HCT116 (cell line): ENCODE results near the gene KRT83. TPM values are rescaled to one million over a fixed set of nuclear protein-coding genes. Genes with fewer than 3 reads are reported as not detected.

Experiments used
- ATAC-seq: fragments of 200-7000 bp; cut with Tn5 transposase; 2 replicates; pipeline ENCODE4 v1.9.1; 2020; ENCODE audit warnings: mild to moderate bottlenecking, moderate library complexity
- BruUV-seq: library from RNA; stranded (reverse); fragments of 400-500 nt; replicated peaks from 2 replicates; lab custom pipeline; 2021; lab: Mats Ljungman, UMichigan
- CTCF ChIA-PET: fragments of 300-600 bp; sonication (Branson Sonifier 250); formaldehyde crosslinking; loops from one replicate; lab custom pipeline; 2021; ENCODE audit warnings: antibody characterized with exemption; lab: Charles Lee
- POLR2A ChIA-PET: fragments of 300-600, 350-600 bp; sonication (Branson Sonifier 250); formaldehyde crosslinking; loops from one replicate; lab custom pipeline; 2021; ENCODE audit warnings: antibody characterized with exemption; lab: Charles Lee
- RAD21 ChIA-PET, 2 experiments: fragments of 300-600 bp; sonication (Branson Sonifier 250); formaldehyde crosslinking; loops; one replicate each; lab custom pipeline; 2023; ENCODE audit warnings: low total read pairs in 2 of 2; ENCODE audit not compliant: uncharacterized antibody in 2 of 2, unreplicated experiment in 2 of 2, low non-redundant PET in 1 of 2; lab: Charles Lee
- DNase-seq: peaks from one replicate; pipeline ENCODE4 v3.0.0-alpha.2; 2010; ENCODE audit warnings: low read depth, low spot score
- H2AFZ ChIP-seq: fragments of 200-600 bp; shearing (Covaris generic), sonication (generic); 2 replicates; pipeline ENCODE4 v1.6.1; 2017; ENCODE audit warnings: low read depth, mixed run types, mixed read lengths, antibody characterized with exemption, low read length; ENCODE audit not compliant: poor library complexity, severe bottlenecking
- H3K27ac ChIP-seq: 2 replicates; pipeline ENCODE4 v1.5.1; 2012; ENCODE audit warnings: low read depth, low read length
- H3K27me3 ChIP-seq: fragments of 200-600 bp; sonication (generic); 2 replicates; pipeline ENCODE4 v1.6.1; 2016; ENCODE audit warnings: mixed run types, low read length, mixed read lengths; ENCODE audit not compliant: insufficient read depth
- H3K36me3 ChIP-seq, 2 experiments: fragments of 200-500 bp in 1 of 2; fragments of 200-600 bp in 1 of 2; sonication (Bioruptor generic) in 1 of 2; sonication (generic) in 1 of 2; 2 replicates each; pipeline versions ENCODE4 v1.5.1 to v1.6.1; 2014 to 2016; ENCODE audit warnings: low read length in 2 of 2, inconsistent platforms in 1 of 2, mixed read lengths in 1 of 2, mixed run types in 1 of 2; ENCODE audit not compliant: insufficient read depth in 2 of 2, control insufficient read depth in 1 of 2
- H3K4me1 ChIP-seq, 2 experiments: fragments of 200-600 bp in 1 of 2; sonication (generic) in 1 of 2; 2 replicates each; pipeline versions ENCODE4 v1.5.1 to v1.6.1; 2012 to 2017; ENCODE audit warnings: low read length in 2 of 2, inconsistent platforms in 1 of 2, mild to moderate bottlenecking in 1 of 2, mixed read lengths in 1 of 2, mixed run types in 1 of 2, moderate library complexity in 1 of 2; ENCODE audit not compliant: insufficient read depth in 2 of 2, control insufficient read depth in 1 of 2
- H3K4me2 ChIP-seq: fragments of 200-600 bp; sonication (generic); 2 replicates; pipeline ENCODE4 v1.6.1; 2017; ENCODE audit warnings: mixed run types, low read length, mixed read lengths
- H3K4me3 ChIP-seq, 2 experiments: fragments of 200-600 bp in 1 of 2; sonication (generic) in 1 of 2; replicated peaks in 1 of 2; 2 replicates each; pipeline ENCODE4 v1.5.1; 2011 to 2016; ENCODE audit warnings: low read length in 2 of 2, control low read depth in 1 of 2, low read depth in 1 of 2, mild to moderate bottlenecking in 1 of 2, mixed read lengths in 1 of 2, mixed run types in 1 of 2
- H3K79me2 ChIP-seq: fragments of 200-600 bp; sonication (generic); 2 replicates; pipeline ENCODE4 v1.6.1; 2017; ENCODE audit warnings: mild to moderate bottlenecking, mixed run types, low read length, moderate library complexity, mixed read lengths; ENCODE audit not compliant: insufficient read depth
- H3K9ac ChIP-seq: fragments of 200-600 bp; sonication (generic); 2 replicates; pipeline ENCODE4 v1.6.1; 2016; ENCODE audit warnings: low read length, mixed read lengths
- H3K9me2 ChIP-seq: fragments of 200-600 bp; sonication (generic), shearing (Covaris generic); 2 replicates; pipeline ENCODE4 v1.6.1; 2017; ENCODE audit warnings: mixed run types, mild to moderate bottlenecking, moderate library complexity; ENCODE audit not compliant: insufficient read depth
- H3K9me3 ChIP-seq, 2 experiments: fragments of 200-500 bp in 1 of 2; fragments of 200-600 bp in 1 of 2; sonication (Bioruptor generic) in 1 of 2; sonication (generic) in 1 of 2; 2 replicates each; pipeline ENCODE4 v1.6.1; 2014 to 2017; ENCODE audit warnings: low read length in 2 of 2, mixed read lengths in 2 of 2, inconsistent platforms in 1 of 2, low read depth in 1 of 2, mild to moderate bottlenecking in 1 of 2, mixed run types in 1 of 2, moderate library complexity in 1 of 2; ENCODE audit not compliant: control insufficient read depth in 1 of 2, insufficient read depth in 1 of 2
- H4K20me1 ChIP-seq: fragments of 200-600 bp; sonication (generic), shearing (Covaris generic); 2 replicates; pipeline ENCODE4 v1.6.1; 2017; ENCODE audit warnings: mixed run types, mild to moderate bottlenecking, moderate library complexity; ENCODE audit not compliant: insufficient read depth
- CBX3 ChIP-seq: IDR thresholded peaks from 2 replicates; pipeline ENCODE4 v1.6.1; 2012; ENCODE audit warnings: low read depth
- EGR1 ChIP-seq: IDR thresholded peaks from 2 replicates; pipeline ENCODE4 v1.6.1; 2012; ENCODE audit warnings: low read depth
- EZH2 ChIP-seq: fragments of 200-600 bp; sonication (generic); IDR thresholded peaks from 2 replicates; pipeline ENCODE4 v1.6.1; 2017; ENCODE audit warnings: antibody characterized with exemption, mixed run types
- EZH2phosphoT487 ChIP-seq: fragments of 200-600 bp; IDR thresholded peaks from 2 replicates; pipeline ENCODE4 v1.6.1; 2018; ENCODE audit warnings: antibody characterized with exemption, borderline replicate concordance
- JUND ChIP-seq: IDR thresholded peaks from 2 replicates; pipeline ENCODE4 v1.6.1; 2012
- MAX ChIP-seq: IDR thresholded peaks from 2 replicates; pipeline ENCODE4 v1.6.1; 2012
- POLR2A ChIP-seq: IDR thresholded peaks from 2 replicates; pipeline ENCODE4 v1.7.0; 2011; ENCODE audit warnings: borderline replicate concordance; ENCODE audit not compliant: insufficient read depth, insufficient read length; ENCODE audit errors: extremely low read depth
- POLR2AphosphoS5 ChIP-seq: IDR thresholded peaks from 2 replicates; pipeline ENCODE4 v1.6.1; 2011; ENCODE audit warnings: mild to moderate bottlenecking, low read depth, low read length, moderate library complexity
- RAD21 ChIP-seq: IDR thresholded peaks from 2 replicates; pipeline ENCODE4 v1.6.1; 2012; ENCODE audit warnings: low read depth, mild to moderate bottlenecking
- REST ChIP-seq: IDR thresholded peaks from 2 replicates; pipeline ENCODE4 v1.6.1; 2012; ENCODE audit warnings: low read depth
- SIN3A ChIP-seq: IDR thresholded peaks from 2 replicates; pipeline ENCODE4 v1.6.1; 2012; ENCODE audit warnings: low read depth
- SRF ChIP-seq: IDR thresholded peaks from 2 replicates; pipeline ENCODE4 v1.6.1; 2012; ENCODE audit warnings: low read depth
- TCF7L2 ChIP-seq: IDR thresholded peaks from 2 replicates; pipeline ENCODE4 v1.7.0; 2011; ENCODE audit warnings: borderline replicate concordance, inconsistent platforms; ENCODE audit not compliant: insufficient read depth, insufficient read length; ENCODE audit errors: extremely low read depth
- ZFX ChIP-seq: fragments of 450-650 bp; IDR thresholded peaks from 2 replicates; pipeline ENCODE4 v1.6.1; 2017
- intact Hi-C: fragments of 100-400 bp; cut with micrococcal nuclease; formaldehyde crosslinking; loops from 2 replicates; pipeline ENCODE4 v1.10.0; 2022
- total RNA-seq: library from RNA; stranded (reverse); gene quantifications from one replicate; pipeline ENCODE4 v1.2.1, GENCODE V29; 2021; ENCODE audit not compliant: unreplicated experiment
- TF ChIP-seq, protein P1 (sequence below): IDR thresholded peaks from 2 replicates; pipeline ENCODE4 v1.6.1; 2012
- TF ChIP-seq, protein P2 (sequence below), 3 experiments: fragments of 200-600 bp in 1 of 3; sonication (generic) in 1 of 3; IDR thresholded peaks in 2 of 3; conservative IDR thresholded peaks in 1 of 3; 2 replicates each; pipeline ENCODE4 v1.5.1; 2012 to 2017; ENCODE audit warnings: low read depth in 2 of 3, low read length in 2 of 3, antibody characterized with exemption in 1 of 3, borderline replicate concordance in 1 of 3, control low read depth in 1 of 3, mild to moderate bottlenecking in 1 of 3, mixed read lengths in 1 of 3, mixed run types in 1 of 3, moderate library complexity in 1 of 3; ENCODE audit not compliant: insufficient read depth in 1 of 3

The KRT83 gene
- total RNA-seq, 1 experiment from 2014 or later, result not detected

GRCh38 chr12:52316290-52316689, 4.9 kb downstream of the KRT83 start:
- ChIA-PET POLR2A (interaction anchor here (0.9 kb wide), 1 partner anchor 37 kb away, joined by 3 read pairs; no protein-coding TSS in a partner anchor), CTCF (interaction anchor here (0.7 to 2.1 kb wide), 5 partner anchors 10 to 173 kb away, joined by 3 to 14 read pairs (median 3); no protein-coding TSS in a partner anchor)

More at GRCh38 chr12:52316290-52316689, 4.9 kb downstream of the KRT83 start:
- Histone ChIP-seq H3K27ac (no peak overlapping the region), H3K4me3 (no peak overlapping the region), H3K4me1 (peaks cover 0 to 10% of the 10 kb centered on the region in 2 experiments; a peak in 2 of 4 replicates), H4K20me1 (no peaks in the 10 kb centered on the region), H2AFZ (no peak overlapping the region), H3K27me3 (no peaks in the 10 kb centered on the region)
- intact Hi-C loops, result no loop called here
- no peak for ATAC-seq
- no TSS peak for BruUV-seq
- TF ChIP-seq, protein P1, sequence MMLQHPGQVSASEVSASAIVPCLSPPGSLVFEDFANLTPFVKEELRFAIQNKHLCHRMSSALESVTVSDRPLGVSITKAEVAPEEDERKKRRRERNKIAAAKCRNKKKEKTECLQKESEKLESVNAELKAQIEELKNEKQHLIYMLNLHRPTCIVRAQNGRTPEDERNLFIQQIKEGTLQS, result no peak
- TF ChIP-seq, protein P2, sequence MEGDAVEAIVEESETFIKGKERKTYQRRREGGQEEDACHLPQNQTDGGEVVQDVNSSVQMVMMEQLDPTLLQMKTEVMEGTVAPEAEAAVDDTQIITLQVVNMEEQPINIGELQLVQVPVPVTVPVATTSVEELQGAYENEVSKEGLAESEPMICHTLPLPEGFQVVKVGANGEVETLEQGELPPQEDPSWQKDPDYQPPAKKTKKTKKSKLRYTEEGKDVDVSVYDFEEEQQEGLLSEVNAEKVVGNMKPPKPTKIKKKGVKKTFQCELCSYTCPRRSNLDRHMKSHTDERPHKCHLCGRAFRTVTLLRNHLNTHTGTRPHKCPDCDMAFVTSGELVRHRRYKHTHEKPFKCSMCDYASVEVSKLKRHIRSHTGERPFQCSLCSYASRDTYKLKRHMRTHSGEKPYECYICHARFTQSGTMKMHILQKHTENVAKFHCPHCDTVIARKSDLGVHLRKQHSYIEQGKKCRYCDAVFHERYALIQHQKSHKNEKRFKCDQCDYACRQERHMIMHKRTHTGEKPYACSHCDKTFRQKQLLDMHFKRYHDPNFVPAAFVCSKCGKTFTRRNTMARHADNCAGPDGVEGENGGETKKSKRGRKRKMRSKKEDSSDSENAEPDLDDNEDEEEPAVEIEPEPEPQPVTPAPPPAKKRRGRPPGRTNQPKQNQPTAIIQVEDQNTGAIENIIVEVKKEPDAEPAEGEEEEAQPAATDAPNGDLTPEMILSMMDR (IDR thresholded peaks at IDR 0.05 in 2 of 3, conservative IDR thresholded peaks at IDR 0.05 in 1 of 3; ENCODE audit: borderline replicate concordance in 1 of 3, insufficient read depth in 1 of 3, low read depth in 2 of 3, low read length in 2 of 3), result no peak
- TF ChIP-seq EZH2 (no peak), ZFX (no peak), POLR2A (no peak), TCF7L2 (no peak), JUND (no peak), SIN3A (no peak), REST (no peak), CBX3 (no peak), EGR1 (no peak), MAX (no peak), RAD21 (no peak), POLR2AphosphoS5 (no peak), EZH2phosphoT487 (no peak), SRF (no peak)
- TF ChIP-seq, all 23 proteins: peak for 0
- no peaks in the 10 kb centered on the region for H3K36me3 ChIP-seq
- H3K9me3 ChIP-seq, result no peaks in the 10 kb centered on the region
- H3K9me2 ChIP-seq, result no peaks in the 10 kb centered on the region
- RAD21 ChIA-PET, result no interaction called here
- H3K79me2 ChIP-seq, result no peaks in the 10 kb centered on the region
- DNase-seq, result no peak
- H3K9ac ChIP-seq, result no peak overlapping the region
- no peak overlapping the region for H3K4me2 ChIP-seq
